ENCODE results near the gene WNT3A.

DNA sequence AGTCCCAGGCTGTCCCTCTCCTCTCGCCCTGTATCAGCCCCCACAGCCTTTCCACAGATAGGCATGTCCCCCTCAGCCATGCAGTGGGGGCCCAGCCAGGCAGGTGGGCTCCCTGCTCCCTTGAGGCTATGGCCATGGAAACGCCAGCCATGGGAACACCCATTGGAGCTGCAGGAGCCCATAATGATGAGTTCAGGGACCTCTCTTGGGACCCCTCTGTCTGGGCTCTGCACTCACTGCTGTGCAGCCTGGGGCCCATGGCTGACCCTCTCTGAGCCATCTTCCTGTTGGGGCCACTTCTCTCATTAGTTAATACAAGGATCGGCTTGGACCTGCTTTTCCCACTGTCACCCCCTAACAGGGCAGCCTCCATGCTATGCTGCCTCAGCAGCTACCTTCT, 33.2 kb downstream of the WNT3A start:
- TF ChIP-seq, protein P1, sequence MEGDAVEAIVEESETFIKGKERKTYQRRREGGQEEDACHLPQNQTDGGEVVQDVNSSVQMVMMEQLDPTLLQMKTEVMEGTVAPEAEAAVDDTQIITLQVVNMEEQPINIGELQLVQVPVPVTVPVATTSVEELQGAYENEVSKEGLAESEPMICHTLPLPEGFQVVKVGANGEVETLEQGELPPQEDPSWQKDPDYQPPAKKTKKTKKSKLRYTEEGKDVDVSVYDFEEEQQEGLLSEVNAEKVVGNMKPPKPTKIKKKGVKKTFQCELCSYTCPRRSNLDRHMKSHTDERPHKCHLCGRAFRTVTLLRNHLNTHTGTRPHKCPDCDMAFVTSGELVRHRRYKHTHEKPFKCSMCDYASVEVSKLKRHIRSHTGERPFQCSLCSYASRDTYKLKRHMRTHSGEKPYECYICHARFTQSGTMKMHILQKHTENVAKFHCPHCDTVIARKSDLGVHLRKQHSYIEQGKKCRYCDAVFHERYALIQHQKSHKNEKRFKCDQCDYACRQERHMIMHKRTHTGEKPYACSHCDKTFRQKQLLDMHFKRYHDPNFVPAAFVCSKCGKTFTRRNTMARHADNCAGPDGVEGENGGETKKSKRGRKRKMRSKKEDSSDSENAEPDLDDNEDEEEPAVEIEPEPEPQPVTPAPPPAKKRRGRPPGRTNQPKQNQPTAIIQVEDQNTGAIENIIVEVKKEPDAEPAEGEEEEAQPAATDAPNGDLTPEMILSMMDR (IDR thresholded peaks at IDR 0.05 in 8 of 11, conservative IDR thresholded peaks at IDR 0.05 in 3 of 11): no peak
- TF ChIP-seq POLR2A (IDR thresholded peaks at IDR 0.05) (no peak), POLR2AphosphoS5 (IDR thresholded peaks at IDR 0.05) (no peak)

Data from spleen (tissue), 7 donors.